HT-29 (cell line): Measurements from ENCODE around the gene TFEB. TPM values are rescaled to one million over a fixed set of nuclear protein-coding genes. Genes with fewer than 3 reads are reported as not detected.

Experiments used
- DNase-seq: peaks from one replicate; pipeline ENCODE4 v3.0.0-alpha.2; 2015; ENCODE audit warnings: low spot score
- total RNA-seq: library from RNA; depleted of rRNA; stranded (reverse); fragments of >200 nt; shearing (Covaris generic); gene quantifications from 2 replicates; pipeline ENCODE4 v1.2.3, GENCODE V29; 2014

TFEB gene
- total RNA-seq, 1 experiment from 2014 or later, result 24.0 TPM

DNA sequence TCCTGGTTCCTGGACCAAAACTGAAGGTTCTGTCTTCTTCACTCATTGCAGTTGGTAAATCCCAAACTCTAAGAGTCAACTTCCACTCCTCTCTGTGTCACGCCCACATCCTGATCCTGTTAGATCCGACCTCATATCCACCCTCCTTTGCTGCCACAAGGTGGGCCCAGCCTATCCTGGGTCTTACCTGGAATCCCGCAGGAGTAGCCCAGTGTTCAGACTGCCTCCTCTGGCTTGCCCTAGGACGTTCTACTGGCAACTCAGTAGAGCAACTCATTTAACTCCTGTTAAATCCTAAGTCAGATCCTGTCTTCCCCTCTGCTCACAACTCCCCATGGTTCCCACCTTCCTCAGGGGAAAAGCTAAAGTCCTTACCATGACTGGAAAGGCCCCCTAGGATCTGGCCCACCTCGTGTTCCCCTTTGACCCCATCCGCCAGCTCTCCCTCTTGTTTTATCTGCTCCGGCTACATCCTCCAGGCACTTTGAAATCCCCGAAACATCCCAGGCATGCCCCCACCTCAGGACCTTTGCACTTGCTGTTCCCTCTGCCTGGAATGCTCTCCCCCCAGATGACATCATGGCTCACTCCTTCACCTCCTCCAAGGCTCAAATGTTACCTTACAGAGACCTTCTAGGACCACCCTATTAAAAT, 43.9 kb downstream of the TFEB start:
- no peak for DNase-seq

DNA sequence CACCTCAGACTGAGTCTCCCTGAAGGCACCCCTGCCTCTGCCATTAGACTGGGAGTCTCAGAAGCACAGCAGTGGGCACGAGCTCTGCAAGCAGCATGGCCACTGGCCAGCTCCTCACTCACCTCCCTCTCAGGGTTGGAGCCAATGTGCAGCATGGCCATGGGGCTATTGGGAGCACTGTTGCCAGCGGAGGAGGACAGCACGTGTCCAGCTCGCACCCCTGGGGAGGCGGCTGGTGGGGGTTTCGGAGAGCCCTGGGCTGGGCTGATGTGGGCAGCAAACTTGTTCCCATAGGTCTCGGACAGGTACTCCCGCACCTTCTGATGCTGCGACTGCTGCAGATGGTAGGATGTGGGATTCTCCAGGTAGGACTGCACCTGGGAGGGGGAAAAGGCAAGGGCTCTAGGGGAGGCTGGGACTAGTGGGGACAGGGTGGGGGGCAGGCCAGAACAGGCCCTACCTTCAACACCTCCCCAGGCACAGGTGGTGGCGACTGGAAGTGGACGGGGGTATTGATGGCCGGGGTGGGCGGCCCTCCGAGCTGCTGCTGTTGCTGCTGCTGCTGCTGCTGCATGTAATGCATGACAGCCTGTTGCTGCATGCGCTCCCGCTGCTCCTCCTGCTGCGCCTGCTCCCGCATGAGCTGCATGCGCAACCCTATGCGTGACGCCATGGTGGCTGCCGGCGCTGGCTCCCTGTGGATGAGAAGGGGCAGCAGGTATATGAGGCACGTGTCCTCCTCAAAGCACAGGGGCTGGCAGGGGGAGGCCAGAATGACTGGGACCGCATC, 44.7 kb downstream of the TFEB start:
- DNase-seq, result no peak

DNA sequence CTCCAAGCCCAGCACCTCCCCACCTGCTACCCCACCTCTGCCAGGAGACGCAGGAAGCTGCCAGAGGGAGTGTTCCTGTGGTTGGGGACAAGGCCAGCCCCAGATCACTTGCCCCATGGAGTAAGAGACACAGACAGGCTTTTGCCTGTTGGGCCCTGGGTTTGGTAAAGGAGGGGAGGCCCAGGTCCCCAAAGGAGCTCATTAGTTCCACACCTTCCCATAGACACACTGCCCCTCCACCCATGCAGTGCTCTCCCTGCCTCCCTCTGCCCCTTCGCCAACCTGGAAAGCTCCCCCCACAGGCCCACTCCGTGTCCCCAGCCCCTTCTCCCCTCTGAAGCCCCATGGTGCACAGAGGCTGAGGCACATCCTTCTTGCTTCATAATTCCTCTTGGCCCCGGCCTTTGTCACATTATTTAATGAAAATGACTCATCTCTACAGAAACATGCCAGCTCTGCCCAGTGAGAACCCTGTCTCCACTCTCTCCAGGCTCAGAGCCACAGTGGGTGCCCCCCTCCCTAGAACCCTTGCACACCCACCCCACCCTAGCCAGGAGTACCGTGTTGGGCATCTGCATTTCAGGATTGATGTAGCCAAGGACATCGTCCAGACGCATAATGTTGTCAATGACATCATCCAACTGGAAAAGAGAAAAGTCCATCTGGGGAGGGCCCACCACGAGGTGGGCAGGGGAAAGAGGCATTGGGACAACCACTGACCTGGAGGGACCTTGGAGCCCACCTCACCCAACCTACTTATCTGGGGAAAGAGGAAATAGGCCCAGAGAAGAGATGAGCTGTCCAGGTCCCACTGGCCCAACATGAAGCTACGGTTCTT, 46.0 kb downstream of the TFEB start:
- DNase-seq, result no peak

DNA sequence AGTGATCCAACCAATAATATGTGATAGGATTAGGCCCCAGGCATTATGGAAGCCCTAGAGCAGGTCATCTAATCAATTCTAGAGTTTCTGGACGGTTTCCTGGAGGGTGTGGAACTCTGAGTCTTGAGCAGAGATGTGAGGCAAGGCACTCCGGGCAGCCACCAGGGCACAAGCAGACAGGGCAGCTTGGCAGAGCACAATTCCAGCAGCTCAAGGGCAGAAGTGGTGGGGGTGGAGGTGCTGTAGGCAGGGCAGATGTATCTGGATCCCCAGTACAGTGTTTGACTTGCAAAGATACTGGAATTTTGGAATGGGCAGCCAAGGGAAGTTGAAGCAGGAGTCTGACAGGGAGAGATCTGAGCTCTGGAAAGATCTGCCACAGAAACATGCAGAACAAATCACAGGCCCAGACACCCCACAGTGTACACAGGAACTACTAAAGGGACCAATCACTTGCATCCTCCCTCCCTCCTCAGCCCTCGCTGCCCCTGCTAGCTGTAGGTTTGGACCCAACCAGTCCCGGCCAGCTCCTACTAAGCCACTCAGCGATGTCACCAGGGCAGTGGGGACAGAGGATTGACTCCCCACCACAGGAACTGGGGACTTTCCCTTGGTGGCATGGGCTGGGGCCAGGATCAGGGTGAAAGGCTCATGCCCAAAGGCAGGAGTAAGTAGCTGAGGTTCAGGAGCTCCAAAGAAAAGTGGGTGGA, 47.0 kb downstream of the TFEB start:
- DNase-seq, result no peak

DNA sequence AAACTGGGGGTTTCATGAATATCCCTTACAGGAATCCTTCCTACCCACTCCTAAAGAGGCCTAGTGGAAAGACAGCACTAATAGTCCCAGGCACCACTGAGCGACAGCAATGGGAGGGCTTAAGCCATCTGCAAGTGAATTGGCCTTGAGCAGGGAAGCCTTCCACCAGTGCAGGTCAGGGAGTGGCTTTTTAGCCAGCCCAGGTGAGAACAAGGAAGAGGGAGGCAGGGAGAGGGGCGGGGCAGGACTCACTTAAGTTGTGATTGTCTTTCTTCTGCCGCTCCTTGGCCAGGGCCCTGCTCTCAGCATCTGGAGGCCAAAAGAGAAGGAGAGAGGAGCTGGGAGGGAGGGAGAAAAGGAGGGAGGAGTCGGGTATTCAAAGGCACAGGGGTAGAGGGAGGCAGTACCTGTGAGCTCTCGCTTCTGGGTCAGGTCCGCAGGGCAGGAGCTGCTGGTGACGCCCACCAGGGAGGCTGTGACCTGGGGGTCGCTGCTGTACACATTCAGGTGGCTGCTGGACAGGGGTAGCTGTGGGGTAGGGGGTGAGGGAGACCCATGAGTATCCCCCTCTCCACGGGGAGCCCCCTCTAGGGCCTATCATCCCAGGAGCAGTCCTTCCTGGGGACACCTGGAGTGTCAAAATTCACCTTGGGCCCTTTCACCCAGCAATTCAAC, 47.8 kb downstream of the TFEB start:
- peak; percentile 26 for DNase-seq

DNA sequence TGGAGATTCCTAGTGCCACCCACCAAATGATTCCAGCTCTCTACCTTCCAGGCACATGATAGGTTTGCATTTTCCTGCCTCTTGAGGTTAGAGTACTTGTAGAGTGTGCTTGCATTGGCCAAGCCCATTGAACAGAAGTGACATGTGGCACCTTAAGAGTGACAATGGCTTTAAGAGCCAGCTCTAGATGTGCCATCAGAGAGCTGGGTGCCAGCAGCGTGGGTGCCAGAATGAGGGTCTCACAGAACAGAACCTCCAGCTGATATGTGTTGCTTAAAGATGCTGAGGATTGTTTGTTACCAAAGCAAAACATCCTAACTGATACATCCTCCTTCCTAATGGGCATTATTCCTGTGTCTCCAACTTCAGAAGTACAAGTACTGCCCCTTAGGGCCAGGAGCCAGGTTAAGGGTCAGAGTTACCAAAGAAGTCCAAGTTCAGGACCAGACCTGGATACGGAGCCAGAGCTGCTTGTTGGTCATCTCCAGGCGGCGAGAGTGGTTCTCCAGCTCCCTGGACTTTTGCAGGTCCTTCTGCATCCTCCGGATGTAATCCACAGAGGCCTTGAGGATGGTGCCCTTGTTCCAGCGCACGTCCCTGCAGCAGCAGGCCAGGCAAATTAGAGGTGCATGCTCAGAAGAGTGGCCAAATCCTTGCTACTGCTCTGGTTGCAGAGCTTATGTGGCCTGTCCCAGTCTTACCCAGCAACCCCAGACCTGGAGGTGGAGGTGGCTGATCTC, 49.6 kb downstream of the TFEB start:
- DNase-seq, result no peak

DNA sequence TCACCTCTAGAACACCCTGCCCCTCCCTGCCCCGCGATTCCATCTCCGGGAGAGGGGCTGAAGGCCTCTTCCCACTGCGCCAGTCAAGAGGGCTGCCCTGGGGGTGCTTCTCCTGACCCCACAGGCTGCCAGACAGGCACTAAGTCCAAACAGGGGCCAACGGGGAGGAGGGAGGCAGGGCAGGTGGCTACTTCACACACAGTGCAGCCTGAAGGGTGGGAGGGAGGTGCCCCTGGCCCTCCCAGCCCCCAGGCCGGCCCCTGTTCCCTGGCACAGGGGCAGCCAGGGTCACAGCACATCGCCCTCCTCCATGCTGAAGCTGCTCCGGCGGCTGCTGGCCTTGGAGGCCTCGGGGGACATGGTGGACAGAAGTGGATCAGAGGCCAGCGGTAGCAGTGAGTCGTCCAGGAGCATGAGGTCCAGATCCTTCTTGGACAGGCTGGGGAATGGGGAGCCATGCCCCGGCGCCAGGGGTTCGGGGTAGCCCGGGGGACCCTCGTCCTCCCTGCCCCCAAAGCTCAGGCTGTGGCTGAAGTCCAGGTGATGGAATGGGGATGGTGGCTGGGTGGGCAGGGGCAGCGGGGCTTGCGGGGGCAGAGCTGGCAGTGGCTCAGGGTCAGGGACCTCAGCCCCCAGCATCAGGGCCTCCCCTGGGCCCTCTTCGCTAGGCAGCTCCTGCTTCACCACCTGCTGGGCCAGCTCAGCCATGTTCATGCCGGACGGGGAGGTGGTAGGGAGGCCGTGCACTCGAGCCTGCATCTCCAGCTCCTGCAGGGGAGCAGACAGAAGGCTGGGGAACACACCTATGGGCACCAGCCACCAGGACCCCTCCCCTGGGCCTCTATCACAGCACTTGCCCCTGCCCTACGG, 50.9 kb downstream of the TFEB start:
- DNase-seq, result no peak

DNA sequence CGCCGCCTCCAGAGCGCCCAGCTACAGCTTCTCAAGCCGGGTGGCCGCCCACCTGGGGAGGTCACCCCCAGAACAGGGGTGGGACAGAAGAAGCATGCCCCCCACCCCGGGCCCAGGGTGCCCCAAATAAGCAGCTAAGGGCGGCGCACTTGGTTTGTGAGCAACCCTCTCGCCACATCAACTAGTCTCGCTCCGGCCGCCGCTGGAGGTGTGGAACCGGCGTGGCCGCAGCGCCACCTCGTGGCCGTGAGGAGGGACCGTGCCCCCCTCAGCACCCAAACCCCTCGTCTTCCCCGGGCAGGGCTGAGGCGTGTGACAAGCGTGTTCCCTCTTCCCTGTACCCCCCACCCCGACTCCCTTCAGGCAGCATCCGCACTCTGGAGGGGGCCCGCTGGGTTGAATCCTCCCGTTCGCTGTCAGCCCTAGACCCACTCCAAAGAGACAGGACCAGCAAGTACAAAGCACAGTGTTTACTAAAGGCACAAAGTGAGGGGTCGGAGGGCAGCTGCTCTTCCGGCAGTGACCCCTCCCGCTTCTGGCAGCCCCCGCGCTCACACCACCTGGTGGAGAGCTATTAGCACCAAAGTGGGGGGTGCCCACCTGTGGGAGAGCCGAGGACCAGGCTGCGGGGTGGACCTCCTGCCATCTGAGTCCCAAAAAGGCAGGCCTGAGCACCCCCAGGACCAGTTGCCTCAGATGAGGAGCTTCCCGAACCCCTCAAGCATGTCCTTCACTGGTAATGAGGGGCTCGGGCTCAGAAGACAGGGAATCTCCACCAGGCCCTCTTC, 51.7 kb downstream of the TFEB start:
- peak; percentile 61 for DNase-seq

DNA sequence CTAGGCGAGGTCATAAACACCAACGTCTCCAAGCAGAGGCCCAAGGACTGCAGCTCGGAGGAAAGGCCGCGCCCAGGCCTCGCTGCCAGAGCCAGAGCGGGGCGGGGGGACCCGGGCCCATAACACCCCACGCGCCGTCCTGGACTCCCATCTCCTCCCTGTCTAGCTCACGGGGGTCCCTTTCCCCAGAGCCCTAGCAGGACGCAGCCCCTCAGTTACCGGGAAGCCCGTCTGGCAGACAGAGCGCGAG, 52.2 kb downstream of the TFEB start:
- no peak for DNase-seq

DNA sequence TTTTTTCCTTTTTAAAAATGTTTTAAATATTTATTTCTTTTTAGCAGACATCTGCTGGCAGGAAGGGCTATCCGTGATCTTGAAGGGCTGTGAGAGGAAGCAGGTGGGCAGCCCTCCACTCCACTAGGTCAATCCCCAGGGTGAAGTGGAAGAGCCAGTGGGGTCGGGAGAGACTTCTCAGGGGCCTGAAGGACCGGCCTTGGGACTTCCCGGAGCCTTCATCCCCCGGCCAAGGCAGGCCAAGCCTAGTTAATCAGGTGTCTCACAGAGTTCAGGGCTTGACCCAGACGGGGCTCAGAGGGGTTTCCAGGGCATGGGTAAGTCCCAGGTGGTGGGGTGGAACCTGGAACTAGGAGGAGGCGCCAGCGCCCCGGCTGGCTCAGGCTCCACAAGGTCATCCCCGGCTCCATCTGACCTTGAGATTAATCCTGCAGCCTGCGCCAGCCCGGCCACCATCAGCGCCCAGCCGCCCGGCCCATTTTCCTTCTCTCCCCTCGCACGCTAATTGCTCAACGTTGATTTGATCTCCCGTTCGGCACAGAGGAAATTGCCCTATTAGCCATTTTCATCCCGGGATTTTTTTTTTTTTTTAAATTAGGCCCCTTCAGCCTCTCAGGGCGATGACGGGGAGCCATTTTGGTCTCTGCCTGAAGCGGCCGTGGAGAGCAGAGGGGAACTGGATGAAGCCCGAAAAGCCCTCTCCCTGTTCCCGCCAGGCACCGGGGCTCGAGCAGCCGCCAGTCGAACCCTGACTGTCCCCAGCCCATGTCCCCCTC, 52.7 kb downstream of the TFEB start:
- no peak for DNase-seq

DNA sequence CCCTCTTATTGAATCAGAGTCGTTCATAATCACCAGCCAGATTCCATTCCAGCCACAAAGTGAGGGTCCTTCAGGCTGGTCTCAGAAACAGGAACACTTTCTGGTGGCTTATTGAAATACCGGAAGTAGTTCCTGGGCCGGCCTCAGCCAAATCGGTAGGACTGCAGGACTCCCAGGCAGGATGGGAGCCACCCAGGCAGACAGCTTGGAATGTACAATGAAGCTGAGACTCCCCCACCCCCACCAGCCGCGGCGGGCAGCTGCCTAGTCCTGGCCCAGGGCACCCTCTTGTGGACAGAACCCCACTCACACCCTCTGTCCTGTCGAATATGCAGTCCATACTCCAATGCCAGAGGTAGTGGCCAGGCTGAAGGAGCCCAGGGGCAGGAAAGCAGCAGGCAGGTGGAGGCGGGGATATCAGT, 53.3 kb downstream of the TFEB start:
- DNase-seq, result peak; percentile 97

DNA sequence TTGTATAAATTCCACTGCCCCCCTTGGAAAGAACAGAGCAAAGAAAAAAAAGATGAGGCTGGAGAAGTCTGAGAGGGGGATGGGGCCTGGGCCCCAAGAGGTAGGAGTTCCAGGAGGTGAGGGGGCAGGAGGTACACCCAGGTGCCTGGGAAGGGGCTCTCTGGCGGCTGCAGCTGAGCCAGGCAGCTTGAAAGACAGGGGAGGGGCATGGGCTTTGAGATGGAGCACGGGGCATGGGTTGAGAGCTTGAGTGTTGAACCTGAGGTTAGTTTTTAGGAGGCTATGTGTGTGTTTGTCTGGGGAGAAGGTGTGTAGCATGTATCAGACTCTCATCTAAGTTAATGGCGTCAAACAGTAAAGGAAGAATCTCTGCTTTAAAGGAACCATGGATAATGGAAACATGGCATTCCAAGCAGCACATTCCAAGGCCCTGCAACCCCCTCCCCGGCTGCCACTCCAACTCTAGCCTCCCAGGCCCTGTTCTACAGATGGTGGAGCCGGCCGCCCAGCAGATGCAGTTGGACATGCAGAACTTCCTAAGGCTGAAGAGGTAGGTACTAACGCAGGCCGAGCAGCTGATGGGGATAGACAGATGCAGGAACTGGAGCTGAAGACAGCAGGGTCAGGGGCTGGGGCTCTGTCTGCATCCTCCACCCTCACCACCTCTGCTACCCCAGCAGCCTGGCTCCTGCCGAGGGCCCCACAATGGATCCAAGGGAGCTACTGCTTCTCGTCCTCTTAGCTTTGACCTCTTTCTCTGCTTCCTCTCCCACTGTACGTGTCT, 55.0 kb downstream of the TFEB start:
- DNase-seq, result no peak

DNA sequence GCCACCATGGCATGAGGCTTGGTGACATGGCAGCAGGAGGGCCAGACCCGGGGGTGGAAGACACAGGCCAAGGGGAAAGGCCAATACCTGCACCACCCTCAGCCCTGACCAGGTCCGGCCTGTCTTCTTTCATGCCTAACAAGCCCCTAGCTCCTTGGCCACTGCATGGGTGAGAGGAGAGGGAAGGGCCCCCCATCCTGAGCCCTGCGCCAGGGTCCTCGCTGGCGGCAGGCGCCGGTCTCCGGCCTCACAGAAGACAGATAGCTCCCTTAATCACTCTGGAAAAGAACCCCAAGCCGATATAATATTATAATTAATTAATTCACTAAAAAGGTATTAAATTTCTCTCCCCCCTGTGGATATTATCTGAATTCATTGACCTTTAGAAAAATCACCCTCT, 55.7 kb downstream of the TFEB start:
- no peak for DNase-seq

DNA sequence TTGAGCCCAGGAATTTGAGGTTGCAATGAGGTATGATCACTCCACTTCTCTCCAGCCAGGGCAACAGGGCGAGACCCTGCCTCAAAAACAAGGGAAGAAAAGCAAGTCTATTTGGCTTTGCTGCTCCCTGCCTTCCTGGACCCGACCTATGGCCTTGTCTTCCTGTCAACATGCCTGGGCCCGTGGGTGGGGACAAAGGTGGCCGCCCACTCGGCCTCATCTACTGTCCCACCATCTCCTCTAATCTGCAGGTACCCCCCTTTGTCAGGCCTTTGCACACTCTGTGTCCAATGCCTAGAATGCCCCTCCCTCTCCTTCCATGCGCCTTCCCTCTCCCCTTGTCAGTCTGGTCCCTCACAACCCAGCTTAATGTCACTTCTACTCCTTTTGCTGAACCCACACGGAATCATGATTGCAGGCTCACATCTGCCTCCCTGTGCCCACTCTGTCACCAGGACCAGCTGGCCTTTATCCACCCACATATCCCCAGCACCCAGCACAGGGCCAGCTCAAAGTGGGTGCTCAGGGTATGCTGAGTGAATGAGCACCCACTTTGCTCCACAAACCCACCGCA, 56.8 kb downstream of the TFEB start:
- no peak for DNase-seq

DNA sequence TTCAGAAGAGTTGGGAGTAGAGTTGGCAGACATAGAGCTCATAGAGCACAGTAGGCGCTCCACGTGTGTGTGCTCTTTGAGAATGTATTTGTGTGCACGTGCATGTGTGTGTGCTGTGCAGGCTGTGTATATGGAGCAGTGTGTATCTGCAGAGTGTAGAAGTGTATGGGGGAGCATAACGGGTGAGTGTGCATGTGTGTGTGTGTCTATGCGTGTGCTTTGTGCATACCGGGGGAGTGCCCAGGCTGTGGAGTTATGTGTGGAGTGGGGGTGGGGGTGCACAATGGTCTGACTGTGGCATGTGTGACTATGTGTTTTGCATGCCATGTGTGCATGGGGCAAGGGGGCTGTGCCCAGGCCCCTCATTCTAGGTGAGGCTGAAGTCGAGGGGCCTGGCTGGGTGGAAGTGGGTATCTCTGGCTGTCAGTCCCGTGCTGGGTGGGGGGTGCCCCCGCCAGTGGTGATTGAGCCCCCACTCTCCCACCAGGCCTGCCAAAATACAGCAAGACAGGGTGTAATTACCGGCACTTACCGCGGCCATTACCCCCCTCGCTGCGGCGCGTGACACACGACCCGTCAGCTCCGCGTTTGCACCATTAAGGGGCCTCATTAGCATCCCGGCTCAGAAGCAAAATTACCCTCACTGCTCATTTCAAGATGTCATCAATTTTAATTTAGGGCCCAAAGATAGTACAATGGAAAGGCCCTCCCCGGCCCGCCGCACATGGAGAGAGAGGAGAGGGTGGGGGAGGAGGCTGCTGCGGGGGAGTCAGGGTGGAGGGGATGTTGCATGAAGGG, 58.1 kb downstream of the TFEB start:
- no peak for DNase-seq

DNA sequence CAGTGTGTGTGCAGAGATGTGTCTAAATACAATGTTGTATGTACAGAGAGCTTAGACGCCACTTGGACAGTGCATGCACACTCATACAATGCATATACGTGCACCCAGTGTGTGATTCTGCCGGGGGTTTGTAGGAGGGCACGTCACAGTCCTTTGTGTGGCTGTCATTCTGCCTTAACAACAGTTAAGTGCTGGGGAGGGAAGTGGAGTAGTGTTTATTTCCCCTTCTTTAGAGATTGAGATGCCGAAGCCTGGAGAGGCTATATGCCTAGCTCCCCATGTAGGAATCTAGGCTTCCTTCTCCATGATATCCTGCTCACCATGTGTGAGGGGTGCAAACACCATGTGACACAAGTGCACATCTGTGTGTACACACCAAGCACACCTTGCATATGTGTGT, 59.0 kb downstream of the TFEB start:
- no peak for DNase-seq
